ENCODE results near the gene MGST2.

Gene MGST2

DNA sequence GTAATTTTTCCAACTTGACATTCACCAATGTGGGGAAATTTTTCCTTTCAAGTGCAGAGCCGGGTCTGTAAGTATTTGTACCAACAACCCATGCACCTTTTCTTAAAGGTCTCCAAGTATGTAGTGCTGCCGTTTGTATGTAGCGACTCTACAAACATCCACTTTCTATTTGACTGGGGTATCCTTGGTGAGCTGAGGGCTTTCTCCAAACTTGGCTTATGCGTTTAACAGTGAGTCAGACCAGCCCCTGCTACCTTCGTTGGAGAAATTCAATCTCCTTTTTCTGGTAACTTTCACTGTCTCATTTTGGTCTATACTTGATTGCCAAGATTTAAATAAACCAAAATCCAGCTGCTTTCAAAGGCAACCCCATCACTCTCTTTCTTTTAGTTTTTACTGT, 34.9 kb downstream of the MGST2 start:
- no peak for DNase-seq

DNA sequence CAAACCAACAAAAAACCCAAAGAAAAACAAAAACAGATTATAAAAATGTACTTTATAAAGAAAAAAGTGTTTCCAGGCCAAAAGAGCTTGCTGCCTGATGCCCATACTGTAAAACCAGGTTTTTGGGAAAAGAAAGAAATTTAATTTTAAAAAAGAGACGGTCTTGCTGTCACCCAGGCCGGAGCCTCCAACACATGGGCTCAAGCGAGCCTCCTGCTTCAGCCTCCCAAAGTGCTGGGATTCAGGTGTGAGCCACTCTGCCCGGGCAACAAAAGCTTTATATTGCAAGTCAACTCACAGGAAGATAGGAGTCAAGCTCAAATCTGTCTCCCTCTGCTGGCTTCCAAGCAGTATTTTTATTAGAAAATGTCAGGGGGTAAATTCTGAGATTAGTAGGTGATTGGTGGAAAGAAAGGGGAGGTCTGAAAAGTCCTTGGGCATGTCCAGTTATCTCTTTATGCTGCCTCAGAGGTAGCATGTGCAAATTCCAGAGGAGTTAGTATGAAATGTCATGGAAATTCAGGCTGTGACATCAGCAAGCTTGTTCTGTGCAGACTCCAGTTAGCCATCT, 39.4 kb downstream of the MGST2 start:
- DNase-seq = no peak

DNA sequence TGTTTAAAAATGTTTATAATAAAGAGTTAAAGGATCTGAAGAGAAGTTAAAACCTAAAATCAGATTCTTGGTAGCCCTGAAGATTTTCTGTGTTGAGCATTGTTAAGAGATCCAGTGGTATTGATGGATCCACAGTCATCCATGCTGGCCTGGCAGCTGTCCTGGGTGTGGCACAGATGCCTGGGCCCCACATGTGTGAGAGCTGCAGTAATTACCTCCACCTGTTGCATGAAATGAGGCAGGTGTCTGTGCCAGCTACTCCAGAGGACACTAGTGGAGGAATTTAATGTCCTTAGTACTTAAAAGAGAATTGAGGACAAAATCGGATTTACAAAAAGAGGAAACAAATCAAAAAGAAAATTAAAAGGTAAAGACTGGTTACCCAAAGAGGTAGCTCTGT, 44.0 kb downstream of the MGST2 start:
- no peak for DNase-seq

DNA sequence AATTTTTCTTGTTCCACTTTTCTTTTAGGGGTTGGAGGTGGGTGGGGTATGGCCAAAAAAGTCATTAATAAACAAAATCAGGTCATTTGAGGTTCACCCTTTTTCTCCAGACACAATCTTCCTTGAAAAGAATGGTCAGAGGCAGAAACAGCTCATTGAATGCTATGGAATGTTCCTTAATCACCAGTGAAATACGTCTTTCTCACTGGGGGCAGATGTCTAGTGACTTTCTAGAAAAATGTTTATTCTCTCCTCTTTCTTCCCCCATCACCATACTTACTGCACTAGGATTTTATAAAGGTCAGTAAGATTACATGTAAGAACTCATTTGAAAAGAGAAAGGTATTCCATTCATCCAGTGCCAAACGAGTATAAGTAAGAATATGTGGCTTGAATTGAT, 44.5 kb downstream of the MGST2 start:
- DNase-seq = no peak

DNA sequence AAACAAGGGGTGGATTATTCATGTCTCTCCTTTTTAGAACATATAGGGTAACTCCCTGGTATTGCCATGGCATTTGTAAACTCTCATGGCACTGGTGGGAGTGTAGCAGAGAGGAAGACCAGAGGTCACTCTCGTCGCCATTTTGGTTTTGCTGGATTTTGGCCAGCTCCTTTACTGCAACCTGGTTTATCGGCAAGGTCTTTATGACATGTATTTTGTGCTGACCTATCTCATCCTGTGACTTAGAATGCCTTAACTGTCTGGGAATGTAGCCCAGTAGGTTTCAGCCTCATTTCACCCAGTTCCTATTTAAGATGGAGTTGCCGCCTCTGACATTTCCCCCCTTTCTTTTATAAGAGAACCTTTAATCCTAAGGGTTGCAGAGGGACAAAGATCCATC, 45.8 kb downstream of the MGST2 start:
- DNase-seq = no peak

DNA sequence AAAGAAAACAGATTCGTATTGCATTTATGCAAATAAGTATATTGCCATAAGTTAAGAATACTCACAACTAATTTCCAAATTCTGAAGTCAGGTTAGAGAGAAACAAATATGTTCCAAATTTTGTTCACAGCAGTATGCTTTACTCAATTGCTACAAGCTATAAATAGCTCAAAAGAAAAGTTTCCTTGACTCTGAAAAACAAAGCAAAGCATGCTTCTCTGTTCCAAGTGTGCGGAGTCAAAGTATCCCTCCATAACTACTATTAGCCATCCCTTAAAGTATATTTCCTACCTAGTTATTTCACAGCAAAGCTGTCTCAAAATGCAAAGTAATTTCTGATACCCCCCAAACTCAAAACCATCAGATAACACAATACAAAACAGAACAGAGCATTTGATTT, 47.3 kb downstream of the MGST2 start:
- no peak for DNase-seq

DNA sequence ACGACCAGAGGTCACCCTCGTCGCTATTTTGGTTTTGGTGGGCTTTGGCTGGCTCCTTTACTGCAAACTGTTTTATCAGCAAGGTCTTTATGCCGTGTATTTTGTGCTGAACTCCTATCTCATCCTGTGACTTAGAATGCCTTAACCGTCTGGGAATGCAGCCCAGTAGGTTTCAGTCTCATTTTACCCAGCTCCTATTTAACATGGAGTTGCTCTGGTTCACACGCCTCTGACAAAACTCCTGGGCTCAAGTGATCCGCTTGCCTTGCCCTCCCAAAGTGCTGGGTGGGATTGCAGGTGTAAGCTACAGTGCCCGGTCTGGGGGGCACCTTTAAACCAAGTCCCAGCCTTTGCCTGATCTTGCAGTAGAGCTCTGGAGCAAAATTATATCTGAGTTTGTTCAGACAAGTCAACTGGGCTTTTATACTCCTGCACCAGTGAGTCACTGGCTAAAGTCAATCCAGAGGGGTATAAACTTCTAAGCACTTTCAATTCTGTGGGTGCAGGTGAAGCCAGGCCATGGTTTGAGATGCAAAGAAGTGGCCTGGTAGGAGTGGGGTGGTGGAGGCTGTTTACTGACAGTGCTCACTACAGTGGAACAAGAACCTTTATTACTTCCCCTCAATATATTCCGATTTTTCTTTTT, 50.2 kb downstream of the MGST2 start:
- no peak for DNase-seq

DNA sequence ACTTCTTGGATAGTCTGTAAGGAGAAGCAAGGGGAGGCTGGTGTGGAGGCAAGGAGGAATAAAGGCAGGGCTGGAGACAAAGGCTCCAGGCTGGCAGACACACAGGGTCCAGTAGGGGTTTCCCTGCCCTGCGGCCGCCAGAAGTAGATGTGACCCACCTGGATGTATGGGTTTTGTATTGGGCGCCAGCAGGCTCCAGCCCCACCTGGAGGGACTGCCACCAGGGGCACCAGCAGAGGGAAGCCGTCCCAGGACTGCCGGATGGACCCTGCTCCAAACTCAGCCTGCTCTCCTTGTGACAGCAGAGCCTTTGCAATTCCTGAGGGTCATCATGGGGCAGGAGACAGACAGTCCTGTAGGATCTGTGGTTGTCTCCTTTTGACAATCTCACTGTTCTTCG, 52.7 kb downstream of the MGST2 start:
- DNase-seq = no peak

DNA sequence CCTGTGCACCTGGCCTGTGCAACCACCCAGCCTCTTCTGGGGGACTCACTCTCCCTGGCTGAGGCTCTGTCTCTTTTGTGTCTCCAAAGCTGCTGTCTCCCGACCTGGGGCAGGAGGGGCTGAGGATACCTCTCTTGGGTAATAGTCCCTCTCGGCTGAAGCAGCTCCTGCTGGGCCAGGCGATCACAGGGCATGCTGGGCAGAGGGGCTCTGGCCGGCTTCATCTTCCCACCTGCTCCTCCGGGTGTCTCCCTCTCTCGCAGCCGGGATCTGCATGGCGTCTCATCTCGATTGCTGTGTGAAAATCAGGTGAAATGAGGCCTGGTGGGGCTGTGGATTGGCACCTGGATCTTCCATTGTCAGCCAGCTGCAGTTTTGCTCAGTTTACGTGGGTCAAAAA, 53.2 kb downstream of the MGST2 start:
- no peak for DNase-seq

DNA sequence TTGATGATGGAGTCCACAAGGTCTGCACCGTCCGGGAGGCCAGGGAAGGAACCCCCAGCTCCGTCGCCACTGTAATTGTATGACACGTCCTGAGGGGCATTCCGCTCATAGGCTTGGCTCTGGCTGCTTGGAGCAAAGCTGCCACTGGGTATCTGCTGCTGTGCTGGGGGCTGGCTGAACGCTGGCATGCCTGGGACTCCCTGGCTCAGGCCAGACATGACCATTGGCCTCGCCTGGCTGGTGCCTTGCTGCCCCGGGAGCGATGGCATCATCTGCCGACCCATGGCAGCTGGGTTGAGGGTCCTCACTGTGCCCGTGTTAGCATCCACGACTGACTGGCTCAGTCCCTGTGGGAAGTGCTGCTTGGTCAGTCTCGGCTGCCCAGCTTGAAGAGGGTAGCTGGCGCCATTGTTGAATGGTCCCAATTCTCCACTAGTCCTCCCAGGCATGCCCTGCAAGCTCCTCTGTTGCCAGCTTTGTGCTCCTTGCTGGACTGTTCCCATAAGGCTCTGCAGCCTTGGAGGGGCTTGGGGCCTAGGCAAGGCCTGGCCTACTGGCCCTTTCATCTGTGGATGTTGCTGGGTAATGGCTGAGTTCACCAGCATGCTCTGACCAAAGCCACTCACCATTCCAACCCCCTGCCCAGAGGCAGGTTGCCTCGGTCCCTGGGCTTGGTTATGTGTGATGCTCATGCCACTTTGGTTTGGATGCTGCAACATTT, 53.9 kb downstream of the MGST2 start:
- no peak for DNase-seq

DNA sequence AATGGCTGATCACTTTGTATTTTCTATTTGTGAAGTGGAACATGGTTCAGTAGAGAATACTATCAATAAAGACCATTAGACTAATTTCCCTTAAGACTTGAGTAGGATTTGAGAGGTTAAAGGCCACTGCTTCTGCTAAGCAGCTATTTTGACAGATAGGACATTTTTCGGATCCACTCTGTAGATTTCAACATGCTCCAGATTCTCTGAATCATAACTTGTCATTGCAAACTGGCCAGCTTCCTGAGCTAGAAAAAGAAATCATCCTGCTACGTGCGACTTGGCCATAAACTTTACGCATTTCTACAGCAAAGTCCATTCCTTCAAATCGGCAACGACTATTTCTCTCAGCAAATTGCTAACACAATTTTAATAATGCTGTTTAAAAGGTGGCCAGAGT, 55.2 kb downstream of the MGST2 start:
- DNase-seq = no peak

DNA sequence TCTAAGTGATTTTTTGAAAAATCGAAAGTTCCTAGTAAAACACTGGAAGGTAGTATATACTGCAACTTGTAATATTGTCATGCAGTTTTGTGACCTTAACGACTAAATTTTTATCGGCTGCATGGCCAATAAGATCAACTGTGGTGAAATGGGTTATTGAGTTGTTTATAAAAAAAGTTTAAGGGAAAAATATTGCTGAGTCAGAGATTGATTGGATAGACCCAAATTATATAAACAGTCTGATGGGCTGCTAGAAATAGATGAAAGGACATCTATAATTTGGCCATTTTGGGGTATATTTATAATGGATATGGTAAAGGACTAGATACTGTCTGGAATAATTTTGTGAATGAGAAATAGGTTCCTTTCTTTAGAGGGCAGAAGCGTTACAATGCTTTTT, 56.2 kb downstream of the MGST2 start:
- no peak for DNase-seq

DNA sequence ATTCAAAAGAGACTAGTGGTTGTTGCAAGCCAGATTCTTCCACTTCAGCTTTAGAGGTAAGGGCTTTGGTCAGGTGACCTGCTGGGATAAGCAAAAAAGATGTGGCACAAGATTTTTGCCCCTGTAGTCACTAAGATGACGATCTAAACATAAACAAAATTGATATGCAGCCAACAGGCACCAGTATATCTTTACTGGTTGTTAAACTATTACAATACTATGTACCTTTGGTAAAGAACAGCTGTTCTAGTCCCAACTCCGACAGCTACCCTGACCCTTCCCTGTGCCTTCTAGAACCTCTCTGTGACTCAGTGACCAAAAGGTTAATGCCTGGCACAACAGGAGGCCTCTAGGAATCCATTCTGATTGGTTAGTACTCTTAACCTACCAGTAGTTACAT, 59.6 kb downstream of the MGST2 start:
- no peak for DNase-seq

DNA sequence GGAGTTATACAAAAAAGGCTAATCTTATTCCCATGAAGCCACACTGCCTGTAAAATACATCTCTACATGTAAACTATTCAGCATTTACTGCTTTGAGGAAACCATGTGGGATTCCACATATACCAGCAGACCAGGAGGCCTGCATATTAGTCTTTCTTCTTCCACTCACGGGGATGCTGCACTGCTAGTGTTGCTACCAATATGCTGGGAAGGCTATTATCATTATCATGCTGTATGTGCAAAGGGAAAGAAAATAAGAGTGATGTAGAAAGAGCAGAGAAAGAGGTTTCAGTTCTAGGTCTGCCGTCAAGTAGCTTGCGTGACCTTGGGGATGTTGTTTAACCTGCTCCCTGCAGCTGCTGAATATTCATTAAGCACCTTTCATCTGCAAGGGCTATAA, 61.0 kb downstream of the MGST2 start:
- no peak for DNase-seq

DNA sequence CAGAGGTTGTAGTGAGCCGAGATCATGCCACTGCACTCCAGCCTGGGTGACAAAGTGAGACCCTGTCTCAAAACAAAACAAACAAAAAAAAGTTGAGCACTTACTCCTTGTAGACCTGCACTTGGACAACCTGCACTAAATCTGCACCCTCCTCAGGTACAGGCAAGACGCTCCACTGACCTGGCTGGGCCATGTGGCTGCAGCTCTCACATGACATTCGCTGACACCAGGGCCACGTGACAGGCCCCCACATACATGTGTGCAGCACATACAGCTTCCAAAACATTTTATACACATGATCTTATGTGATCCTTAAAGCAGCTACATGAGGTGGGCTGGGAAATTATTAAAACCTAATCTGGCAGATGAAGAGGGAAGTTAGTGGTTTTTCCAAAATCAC, 62.5 kb downstream of the MGST2 start:
- no peak for DNase-seq

DNA sequence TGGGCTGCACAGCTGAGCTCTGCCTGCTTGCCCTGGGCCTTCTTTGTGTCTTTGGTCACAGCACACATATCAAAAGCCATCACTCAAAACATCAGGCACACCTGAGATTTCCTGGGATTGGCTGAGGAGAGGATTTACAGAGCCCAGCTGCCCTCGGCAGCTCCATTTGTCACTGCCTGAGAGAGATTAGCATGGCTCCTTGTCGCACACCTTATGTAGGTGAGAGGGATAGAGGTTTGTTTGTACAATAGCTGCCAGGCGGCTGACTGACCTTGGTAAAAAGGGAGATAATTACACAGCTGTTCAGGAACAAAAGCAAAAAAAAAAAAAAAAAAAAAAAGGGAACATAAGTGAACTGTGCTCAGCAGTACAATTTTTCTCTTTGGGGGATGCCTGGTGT, 63.2 kb downstream of the MGST2 start:
- DNase-seq = no peak

DNA sequence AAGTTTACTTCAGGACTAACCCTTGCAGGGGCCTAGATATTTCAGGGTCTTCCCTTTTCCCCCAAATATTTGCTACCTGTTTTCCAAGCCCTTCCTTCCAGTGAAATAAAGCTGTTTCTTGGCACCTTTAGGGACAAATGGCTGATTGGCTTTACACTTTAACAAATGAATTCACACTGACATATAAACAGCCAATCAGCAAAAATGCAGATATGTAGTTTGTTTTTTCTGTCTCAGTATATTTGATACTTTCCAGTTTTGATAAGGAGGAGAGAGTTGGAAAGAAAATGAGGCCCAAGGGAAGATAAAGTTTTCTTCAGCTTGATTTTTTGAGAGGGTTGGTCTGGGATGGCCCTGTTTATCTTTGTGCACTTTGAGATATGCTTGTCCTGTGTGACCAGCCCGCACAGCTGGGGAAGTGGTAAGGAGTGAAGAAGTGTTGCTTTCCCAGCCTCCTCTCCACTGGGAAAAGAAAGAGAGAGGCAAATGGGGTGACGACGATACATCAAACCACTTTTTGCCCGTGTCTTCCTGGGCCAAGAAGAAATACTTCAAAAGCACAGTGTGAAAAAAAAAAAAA, 67.5 kb downstream of the MGST2 start:
- DNase-seq = no peak

DNA sequence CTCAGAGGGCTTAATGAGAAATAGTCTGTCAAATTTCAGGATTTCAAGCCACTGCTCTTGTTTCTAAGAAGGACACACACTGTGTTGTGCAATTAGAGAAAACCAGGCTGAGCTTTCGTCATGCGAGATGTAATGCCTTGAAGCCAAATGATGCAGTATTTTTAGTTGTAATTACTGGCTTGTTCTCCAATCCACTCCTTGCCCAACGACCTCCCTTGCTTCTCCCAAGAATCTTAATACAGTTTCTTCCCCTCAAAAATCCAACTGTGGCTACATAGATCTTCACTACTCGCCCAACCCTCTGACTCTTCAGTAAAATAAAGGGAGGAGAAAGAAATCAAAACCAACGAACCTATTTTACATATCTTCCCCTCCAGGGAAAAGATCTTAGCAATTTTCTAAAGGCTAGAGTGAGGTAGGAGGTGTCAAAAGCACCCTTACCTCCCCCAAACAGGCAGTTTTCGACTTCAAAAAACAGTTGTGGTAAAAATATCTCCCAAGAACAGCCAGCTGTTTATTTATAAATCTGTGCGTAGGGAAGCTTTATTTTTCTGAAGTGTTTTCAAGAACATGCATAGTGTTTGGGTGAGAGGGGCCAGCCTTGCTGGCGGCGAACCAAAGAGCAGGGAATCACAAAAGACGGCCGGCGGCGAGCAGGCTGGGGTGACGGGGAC, 68.7 kb downstream of the MGST2 start:
- DNase-seq = peak in 1 of 56 donors; percentile 3

DNA sequence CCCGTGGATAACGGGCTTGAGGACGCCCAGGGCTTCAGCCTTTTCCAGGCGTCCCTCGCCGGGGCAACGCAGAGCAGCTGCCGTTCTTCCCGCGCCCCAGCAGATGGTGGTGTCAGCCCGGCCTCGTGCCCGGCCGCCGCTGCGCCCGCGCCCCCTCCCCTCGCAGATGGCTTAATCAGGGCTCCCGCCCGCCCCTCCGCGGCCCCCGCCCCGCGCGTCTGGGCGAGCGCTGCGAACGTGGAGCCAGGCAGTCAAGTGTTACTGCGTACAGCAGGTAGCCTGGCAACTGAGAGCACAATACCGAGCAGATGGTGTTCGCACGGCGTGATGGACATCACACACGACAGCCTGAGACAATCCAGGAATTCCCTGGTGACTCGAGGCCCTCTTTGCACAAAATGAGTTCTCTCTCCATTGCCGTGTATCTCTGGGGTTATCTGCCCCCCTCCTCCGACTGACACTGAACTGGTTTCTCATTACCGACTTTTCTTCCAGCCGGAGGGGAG, 69.3 kb downstream of the MGST2 start:
- DNase-seq = peak; percentile 24 to 92 (median 80)

DNA sequence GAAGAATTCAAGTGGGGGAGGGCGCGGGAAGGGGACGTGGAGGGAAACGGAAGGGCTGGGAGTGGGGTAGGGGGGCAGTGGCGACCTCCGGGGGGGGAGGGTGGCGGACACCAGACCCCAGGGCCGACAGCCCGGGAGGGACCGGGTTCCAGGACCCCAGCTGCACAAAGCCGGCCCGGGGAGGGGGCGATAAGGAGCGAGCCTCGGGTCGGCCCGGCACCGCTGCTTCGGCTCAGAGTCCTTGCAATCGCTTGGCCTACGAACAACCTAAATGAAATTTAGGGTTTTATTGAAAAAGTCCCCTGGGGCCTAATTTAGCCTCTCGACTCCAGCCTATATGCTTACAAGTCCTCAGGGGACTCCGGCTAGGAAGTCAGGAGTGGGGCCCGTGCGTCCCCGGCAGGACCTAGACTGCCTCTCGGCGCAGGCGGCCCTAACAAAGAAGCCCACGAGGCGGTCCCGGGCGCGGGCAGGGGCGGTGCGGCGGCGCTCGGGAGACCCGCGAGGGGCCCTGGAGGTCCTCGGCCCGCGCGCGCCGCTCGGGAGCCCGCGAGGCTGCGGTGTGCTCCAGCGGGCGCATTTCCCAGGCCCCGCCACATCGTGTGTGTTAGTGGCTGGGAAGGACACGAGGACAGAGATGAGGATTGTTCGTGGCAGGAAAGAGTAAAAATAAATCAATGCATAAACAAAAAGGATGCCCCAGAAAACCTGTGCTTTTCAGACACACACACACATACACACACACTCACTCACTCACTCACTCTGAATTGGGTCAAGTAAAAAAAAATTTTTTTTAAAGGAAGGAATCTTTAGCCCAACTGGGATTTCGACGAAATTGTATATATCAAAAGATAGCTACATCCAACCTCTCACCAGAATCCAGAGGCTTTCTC, 70.0 kb downstream of the MGST2 start:
- peak in 33 of 56 donors; percentile 9 to 63 (median 29) for DNase-seq

DNA sequence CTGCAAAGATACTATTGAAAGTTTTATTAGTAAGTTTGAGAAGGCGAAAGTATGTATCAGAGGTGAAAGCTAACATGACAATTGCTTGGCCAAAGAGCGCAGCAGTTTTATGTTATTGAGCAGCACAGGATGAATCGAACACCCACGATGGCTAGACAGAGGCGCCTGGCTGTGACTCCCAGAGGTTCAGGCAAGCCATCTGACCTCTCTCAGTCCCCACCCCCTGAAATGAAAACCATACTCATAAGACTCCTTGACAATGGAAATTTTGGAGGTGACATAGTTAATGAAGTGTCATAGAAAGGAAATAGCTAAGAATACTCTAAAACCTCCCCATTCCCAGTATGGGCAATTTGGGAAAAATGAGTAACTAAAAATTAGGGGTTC, 70.6 kb downstream of the MGST2 start:
- DNase-seq = no peak

Measured in nucleus accumbens (tissue), 56 donors.